ENCODE data around the gene SLAMF9. TPM values are rescaled to one million over a fixed set of nuclear protein-coding genes. Genes with fewer than 3 reads are reported as not detected.

SLAMF9 gene
- total RNA-seq, 1 experiment from 2014 or later, result 0.94 TPM

DNA sequence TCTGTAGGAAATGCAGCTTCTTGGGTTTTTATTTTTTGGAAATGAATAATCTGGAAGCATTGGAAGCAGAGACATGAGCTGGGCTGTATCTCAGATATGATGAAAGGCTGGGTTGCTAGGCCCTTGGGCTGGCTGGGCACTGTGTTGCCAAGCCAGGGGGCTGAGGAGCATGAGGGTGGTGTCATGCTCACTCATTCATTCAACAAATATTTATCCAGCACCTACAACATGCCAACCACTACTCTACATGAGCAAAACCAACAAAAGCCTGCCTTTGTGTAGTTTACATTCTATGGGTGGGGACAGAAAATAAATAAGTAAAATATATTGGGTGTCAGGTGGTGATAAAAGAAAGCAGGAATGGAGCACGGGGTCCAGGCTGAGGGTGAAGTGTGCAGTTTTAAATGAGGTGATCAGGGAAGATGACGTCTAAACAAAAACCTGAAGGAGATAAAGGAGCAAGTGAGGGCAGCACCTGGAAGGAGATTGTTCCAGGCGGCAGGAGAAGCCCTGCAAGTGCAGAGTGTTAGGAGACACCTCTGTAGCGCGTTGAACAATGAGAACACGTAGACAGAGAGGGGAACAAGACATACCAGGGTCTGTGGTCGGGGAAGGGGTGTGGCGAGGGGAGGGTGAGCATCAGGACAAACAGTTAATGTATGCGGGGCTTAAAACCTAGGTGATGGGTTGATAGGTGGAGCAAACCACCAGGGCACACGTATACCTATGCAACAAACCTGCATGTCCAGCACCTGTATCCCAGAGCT lies 39.6 kb downstream of the SLAMF9 start:
- Histone ChIP-seq H3F3A (ENCODE audit: insufficient read depth, low read depth) (peaks cover 81% of the 10 kb centered on the region), H4K20me1 (ENCODE audit: insufficient read depth) (no peaks in the 10 kb centered on the region), H2AFZ (no peak overlapping the region), H3K27me3 (ENCODE audit: insufficient read depth, low read depth) (no peaks in the 10 kb centered on the region), H3K9me3 (ENCODE audit: insufficient read depth, low read depth) (no peaks in the 10 kb centered on the region), H3K27ac (peak overlapping the region; percentile 78), H3K4me3 (no peak overlapping the region), H3K36me3 (ENCODE audit: low read depth) (peaks cover 8% of the 10 kb centered on the region), H3K9me2 (ENCODE audit: insufficient read depth) (no peaks in the 10 kb centered on the region), H3K4me2 (peak overlapping the region; percentile 53), H3K4me1 (replicated peaks; ENCODE audit: insufficient read depth) (peaks cover 99% of the 10 kb centered on the region), H3K79me2 (ENCODE audit: low read depth) (peaks cover 9% of the 10 kb centered on the region; the same call in 1 of the 2 replicates)
- intact Hi-C loops (cut with micrococcal nuclease; ENCODE audit: unreplicated experiment), result no loop called here
- CTCF ChIA-PET, result interaction anchor here (0.6 to 0.7 kb wide), 3 partner anchors 24 to 204 kb away, joined by 3 to 5 read pairs (median 3); no protein-coding TSS in a partner anchor
- POLR2A ChIA-PET (ENCODE audit: unreplicated experiment), result interaction anchor here (0.5 to 1.8 kb wide), 5 partner anchors 10 to 494 kb away, joined by 3 to 11 read pairs (median 7); no protein-coding TSS in a partner anchor
- peak in 1 of 2 experiments; percentile 82 for DNase-seq
- TF ChIP-seq, protein P1, sequence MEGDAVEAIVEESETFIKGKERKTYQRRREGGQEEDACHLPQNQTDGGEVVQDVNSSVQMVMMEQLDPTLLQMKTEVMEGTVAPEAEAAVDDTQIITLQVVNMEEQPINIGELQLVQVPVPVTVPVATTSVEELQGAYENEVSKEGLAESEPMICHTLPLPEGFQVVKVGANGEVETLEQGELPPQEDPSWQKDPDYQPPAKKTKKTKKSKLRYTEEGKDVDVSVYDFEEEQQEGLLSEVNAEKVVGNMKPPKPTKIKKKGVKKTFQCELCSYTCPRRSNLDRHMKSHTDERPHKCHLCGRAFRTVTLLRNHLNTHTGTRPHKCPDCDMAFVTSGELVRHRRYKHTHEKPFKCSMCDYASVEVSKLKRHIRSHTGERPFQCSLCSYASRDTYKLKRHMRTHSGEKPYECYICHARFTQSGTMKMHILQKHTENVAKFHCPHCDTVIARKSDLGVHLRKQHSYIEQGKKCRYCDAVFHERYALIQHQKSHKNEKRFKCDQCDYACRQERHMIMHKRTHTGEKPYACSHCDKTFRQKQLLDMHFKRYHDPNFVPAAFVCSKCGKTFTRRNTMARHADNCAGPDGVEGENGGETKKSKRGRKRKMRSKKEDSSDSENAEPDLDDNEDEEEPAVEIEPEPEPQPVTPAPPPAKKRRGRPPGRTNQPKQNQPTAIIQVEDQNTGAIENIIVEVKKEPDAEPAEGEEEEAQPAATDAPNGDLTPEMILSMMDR (conservative IDR thresholded peaks at IDR 0.05), result no peak
- TF ChIP-seq EZH2 (IDR thresholded peaks at IDR 0.05; ENCODE audit: low read depth), result no peak
- BruUV-seq (replicated peaks), result no TSS peak

DNA sequence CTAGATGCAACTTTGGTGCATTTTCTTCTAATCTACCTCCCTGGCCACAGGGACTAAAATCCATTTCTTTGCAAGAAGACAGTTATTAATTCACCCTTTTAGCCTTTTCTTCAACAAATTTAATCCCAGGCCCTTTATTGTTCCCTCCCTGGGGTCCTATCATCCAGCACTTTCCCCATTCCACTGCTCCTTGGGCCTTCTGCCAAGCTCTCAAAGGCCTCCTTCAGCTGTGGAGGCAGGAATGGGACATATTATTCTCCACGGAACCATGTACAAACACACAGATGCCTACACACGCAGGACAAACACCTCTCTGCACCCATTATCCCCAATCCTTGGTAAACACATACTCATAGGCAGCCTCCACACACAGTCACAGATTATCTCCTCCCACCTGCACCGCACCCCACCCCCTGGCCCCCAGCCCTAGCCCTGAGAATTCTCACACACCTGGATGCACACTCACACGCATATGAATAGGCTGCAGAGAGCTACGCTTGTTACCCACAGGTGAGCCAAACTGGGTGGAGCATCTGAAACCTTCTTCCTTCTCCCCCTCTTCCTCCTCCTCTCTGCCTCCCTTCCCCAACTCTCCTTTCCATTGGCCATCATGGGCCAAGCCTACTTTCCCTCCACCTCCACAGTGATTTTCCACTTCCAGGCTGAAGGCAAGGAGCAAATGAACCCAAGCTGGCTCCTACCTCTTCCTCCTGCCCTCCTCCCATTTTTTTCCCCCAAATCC lies 40.4 kb downstream of the SLAMF9 start:
- BruUV-seq (replicated peaks), result no TSS peak
- H3K36me3 ChIP-seq (ENCODE audit: low read depth), result 0 out of 2 replicates have a peak, but pooled peaks cover under 1% of the 10 kb centered on the region
- H4K20me1 ChIP-seq (ENCODE audit: insufficient read depth), result no peaks in the 10 kb centered on the region
- DNase-seq, result peak; percentile 63 to 92
- no peaks in the 10 kb centered on the region for H3K9me3 ChIP-seq (ENCODE audit: insufficient read depth, low read depth)
- POLR2A ChIA-PET (ENCODE audit: unreplicated experiment), result interaction anchor here (0.6 kb wide), 4 partner anchors 9 to 28 kb away, joined by 3 to 11 read pairs (median 8); no protein-coding TSS in a partner anchor
- intact Hi-C loops (cut with micrococcal nuclease; ENCODE audit: unreplicated experiment), result no loop called here
- H3K9me2 ChIP-seq (ENCODE audit: insufficient read depth), result no peaks in the 10 kb centered on the region
- peaks cover under 1% of the 10 kb centered on the region; the same call in 1 of the 2 replicates for H3K79me2 ChIP-seq (ENCODE audit: low read depth)
- peak overlapping the region; percentile 78 for H3K27ac ChIP-seq
- no peak overlapping the region for H3K4me3 ChIP-seq
- peaks cover 99% of the 10 kb centered on the region for H3K4me1 ChIP-seq (replicated peaks; ENCODE audit: insufficient read depth)
- CTCF ChIA-PET, result interaction anchor here (0.7 kb wide), 2 partner anchors 94 to 204 kb away, joined by 3 read pairs; no protein-coding TSS in a partner anchor
- no peak overlapping the region for H2AFZ ChIP-seq
- H3K27me3 ChIP-seq (ENCODE audit: insufficient read depth, low read depth), result no peaks in the 10 kb centered on the region
- TF ChIP-seq EZH2 (IDR thresholded peaks at IDR 0.05; ENCODE audit: low read depth), result no peak
- TF ChIP-seq, protein P1 (conservative IDR thresholded peaks at IDR 0.05), result no peak
- peaks cover 81% of the 10 kb centered on the region for H3F3A ChIP-seq (ENCODE audit: insufficient read depth, low read depth)
- H3K4me2 ChIP-seq, result peak overlapping the region; percentile 53

DNA sequence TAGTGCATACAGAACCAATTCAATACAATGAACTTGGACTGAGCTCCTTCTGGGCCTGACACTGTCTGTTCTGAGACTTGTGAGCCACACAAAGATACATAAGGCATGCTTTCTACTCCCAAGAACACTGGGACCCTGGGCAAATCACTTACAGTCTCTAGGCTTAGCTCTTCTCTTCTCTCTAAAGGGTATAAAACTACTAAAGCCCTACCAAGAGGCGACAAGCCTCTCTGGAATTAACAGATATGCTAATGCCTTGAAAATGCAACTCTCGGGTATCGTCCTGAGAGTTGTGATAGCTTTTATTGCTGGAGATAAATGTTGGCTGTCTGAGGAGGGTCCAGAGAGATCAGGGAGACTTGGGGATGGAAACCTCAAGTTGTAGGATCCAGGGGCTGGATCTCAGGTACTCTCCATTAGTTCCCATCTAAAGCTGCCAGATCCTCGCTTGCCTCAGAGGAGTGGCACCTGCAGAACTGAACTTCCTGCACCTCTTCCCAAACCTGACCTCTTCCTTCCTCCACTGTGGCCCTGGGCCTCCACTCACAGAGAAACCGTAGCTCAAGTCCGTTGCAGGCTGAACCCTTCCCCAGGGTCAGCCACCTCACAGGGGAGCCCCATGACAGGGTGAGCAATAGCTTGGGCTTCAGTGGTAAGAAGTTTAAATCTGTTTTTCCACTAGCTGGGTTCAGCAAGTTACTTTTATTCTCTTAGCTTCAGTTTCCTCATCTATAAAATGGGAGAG lies 42.5 kb downstream of the SLAMF9 start:
- H3K4me2 ChIP-seq, result peak overlapping the region; percentile 75
- BruUV-seq (replicated peaks), result no TSS peak
- no peaks in the 10 kb centered on the region for H3K27me3 ChIP-seq (ENCODE audit: insufficient read depth, low read depth)
- no peak for DNase-seq
- POLR2A ChIA-PET (ENCODE audit: unreplicated experiment), result interaction anchor here (0.8 to 1.6 kb wide), 4 partner anchors 11 to 42 kb away, joined by 4 to 7 read pairs (median 4); partner anchors contain the start of genes CFAP45 and SLAMF9
- CTCF ChIA-PET, result no interaction called here
- peak overlapping the region; percentile 78 for H3K27ac ChIP-seq
- no peaks in the 10 kb centered on the region for H3K9me3 ChIP-seq (ENCODE audit: insufficient read depth, low read depth)
- H3K9me2 ChIP-seq (ENCODE audit: insufficient read depth), result no peaks in the 10 kb centered on the region
- H3K36me3 ChIP-seq (ENCODE audit: low read depth), result no peaks in the 10 kb centered on the region
- no peaks in the 10 kb centered on the region for H3K79me2 ChIP-seq (ENCODE audit: low read depth)
- no peaks in the 10 kb centered on the region for H4K20me1 ChIP-seq (ENCODE audit: insufficient read depth)
- H3K4me3 ChIP-seq, result no peak overlapping the region
- no peak overlapping the region for H2AFZ ChIP-seq
- peaks cover 99% of the 10 kb centered on the region for H3K4me1 ChIP-seq (replicated peaks; ENCODE audit: insufficient read depth)
- TF ChIP-seq, protein P1 (conservative IDR thresholded peaks at IDR 0.05), result no peak
- TF ChIP-seq EZH2 (IDR thresholded peaks at IDR 0.05; ENCODE audit: low read depth), result no peak
- peaks cover 61% of the 10 kb centered on the region for H3F3A ChIP-seq (ENCODE audit: insufficient read depth, low read depth)
- intact Hi-C loops (cut with micrococcal nuclease; ENCODE audit: unreplicated experiment), result no loop called here
